H1 (cell line): ENCODE measurements around the gene DOHH.

Source experiments
- CTCF ChIP-seq, 3 experiments: IDR thresholded peaks; 1 replicate in 2 of 3; 2 replicates in 1 of 3; pipeline versions ENCODE4 v1.5.1 to v1.6.1; 2011; ENCODE audit warnings: low read length in 3 of 3, mild to moderate bottlenecking in 3 of 3, inconsistent platforms in 2 of 3, low read depth in 1 of 3, moderate library complexity in 1 of 3; ENCODE audit not compliant: insufficient read depth in 1 of 3; ENCODE audit errors: control extremely low read depth in 1 of 3
- EZH2 ChIP-seq: fragments of 200-600 bp; sonication (generic); IDR thresholded peaks from 2 replicates; pipeline ENCODE4 v1.7.1; 2012; ENCODE audit warnings: low read depth, mild to moderate bottlenecking, moderate library complexity, low read length, inconsistent platforms; ENCODE audit not compliant: severe bottlenecking
- POLR2AphosphoS5 ChIP-seq: IDR thresholded peaks from 2 replicates; pipeline ENCODE4 v1.6.1; 2011; ENCODE audit warnings: low read depth, low read length
- TF ChIP-seq, protein P1 (sequence below): IDR thresholded peaks from 2 replicates; pipeline ENCODE4 v1.6.1; 2012; ENCODE audit warnings: inconsistent platforms

- TF ChIP-seq EZH2: no peak
- TF ChIP-seq POLR2AphosphoS5: no peak; the same call in 1 of the 2 replicates
- no peak for TF ChIP-seq CTCF (IDR thresholded peaks at IDR 0.05; ENCODE audit: control extremely low read depth in 1 of 3, insufficient read depth in 1 of 3, low read depth in 1 of 3, low read length in 3 of 3)
- TF ChIP-seq, protein P1, sequence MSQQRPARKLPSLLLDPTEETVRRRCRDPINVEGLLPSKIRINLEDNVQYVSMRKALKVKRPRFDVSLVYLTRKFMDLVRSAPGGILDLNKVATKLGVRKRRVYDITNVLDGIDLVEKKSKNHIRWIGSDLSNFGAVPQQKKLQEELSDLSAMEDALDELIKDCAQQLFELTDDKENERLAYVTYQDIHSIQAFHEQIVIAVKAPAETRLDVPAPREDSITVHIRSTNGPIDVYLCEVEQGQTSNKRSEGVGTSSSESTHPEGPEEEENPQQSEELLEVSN: no peak
These were observed 35.1 kb upstream of the DOHH start for GRCh38 chr19:3535563-3535965.
